Stimulated activated naive CD4-positive, alpha-beta T cell (primary cell): ENCODE measurements around the gene SYNM.

Source experiments
- DNase-seq, 6 experiments: peaks; one replicate each; lab custom pipeline; 2025; lab: John Stamatoyannopoulos, UW

The SYNM gene

GRCh38 chr15:99167201-99167600 lies 62.3 kb downstream of the SYNM start:
- DNase-seq = no peak

- no peak for DNase-seq
These were observed 62.8 kb downstream of the SYNM start for GRCh38 chr15:99167640-99168039.

GRCh38 chr15:99168601-99169580 lies 64.0 kb downstream of the SYNM start:
- no peak for DNase-seq

- DNase-seq = no peak
These were observed 65.0 kb downstream of the SYNM start for GRCh38 chr15:99169769-99170311.

GRCh38 chr15:99170476-99171065 lies 65.7 kb downstream of the SYNM start:
- no peak for DNase-seq

GRCh38 chr15:99172171-99172570 lies 67.3 kb downstream of the SYNM start:
- no peak for DNase-seq

GRCh38 chr15:99172989-99173388 lies 68.1 kb downstream of the SYNM start:
- no peak for DNase-seq

- no peak for DNase-seq
These were observed 69.9 kb downstream of the SYNM start for GRCh38 chr15:99174567-99175395.

GRCh38 chr15:99176757-99177156 lies 71.9 kb downstream of the SYNM start:
- DNase-seq = no peak

- no peak for DNase-seq
These were observed 72.8 kb downstream of the SYNM start for GRCh38 chr15:99177679-99178078.

- no peak for DNase-seq
These were observed 75.4 kb downstream of the SYNM start for GRCh38 chr15:99180086-99180963.

GRCh38 chr15:99180964-99181306 lies 76.1 kb downstream of the SYNM start:
- DNase-seq = no peak

- peak in 1 of 6 experiments; percentile 4 for DNase-seq
These were observed 76.7 kb downstream of the SYNM start for GRCh38 chr15:99181545-99181971.

- DNase-seq = no peak
These were observed 77.9 kb downstream of the SYNM start for GRCh38 chr15:99182791-99183190.
